ENCODE results near the gene ZNF174.

GRCh38 chr16:3400446-3400778 is 603 bp upstream of the ZNF174 start:
- TF ChIP-seq, protein P1, sequence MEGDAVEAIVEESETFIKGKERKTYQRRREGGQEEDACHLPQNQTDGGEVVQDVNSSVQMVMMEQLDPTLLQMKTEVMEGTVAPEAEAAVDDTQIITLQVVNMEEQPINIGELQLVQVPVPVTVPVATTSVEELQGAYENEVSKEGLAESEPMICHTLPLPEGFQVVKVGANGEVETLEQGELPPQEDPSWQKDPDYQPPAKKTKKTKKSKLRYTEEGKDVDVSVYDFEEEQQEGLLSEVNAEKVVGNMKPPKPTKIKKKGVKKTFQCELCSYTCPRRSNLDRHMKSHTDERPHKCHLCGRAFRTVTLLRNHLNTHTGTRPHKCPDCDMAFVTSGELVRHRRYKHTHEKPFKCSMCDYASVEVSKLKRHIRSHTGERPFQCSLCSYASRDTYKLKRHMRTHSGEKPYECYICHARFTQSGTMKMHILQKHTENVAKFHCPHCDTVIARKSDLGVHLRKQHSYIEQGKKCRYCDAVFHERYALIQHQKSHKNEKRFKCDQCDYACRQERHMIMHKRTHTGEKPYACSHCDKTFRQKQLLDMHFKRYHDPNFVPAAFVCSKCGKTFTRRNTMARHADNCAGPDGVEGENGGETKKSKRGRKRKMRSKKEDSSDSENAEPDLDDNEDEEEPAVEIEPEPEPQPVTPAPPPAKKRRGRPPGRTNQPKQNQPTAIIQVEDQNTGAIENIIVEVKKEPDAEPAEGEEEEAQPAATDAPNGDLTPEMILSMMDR (IDR thresholded peaks at IDR 0.05): no peak
- TF ChIP-seq POLR2A (IDR thresholded peaks at IDR 0.05) (no peak), POLR2AphosphoS5 (IDR thresholded peaks at IDR 0.05) (no peak)
